B cell (primary cell): ENCODE data around the gene NFASC. TPM values are rescaled to one million over a fixed set of nuclear protein-coding genes. Genes with fewer than 3 reads are reported as not detected.
A peak's percentile ranks its signal among the peaks of the same experiment; 100 is the strongest.

Source experiments
- ATAC-seq: fragments of 200-7000 bp; cut with Tn5 transposase; one replicate; pipeline ENCODE4 v1.10.0; 2021; ENCODE audit warnings: low read depth, mild to moderate bottlenecking, moderate number of reproducible peaks, moderate library complexity
- CTCF ChIA-PET: fragments of 350-600 bp; sonication (Branson Sonifier 250); formaldehyde crosslinking; loops from one replicate; lab custom pipeline; 2021; ENCODE audit warnings: antibody characterized with exemption, inconsistent platforms; lab: Charles Lee
- POLR2A ChIA-PET: fragments of 350-600 bp; sonication (Branson Sonifier 250); formaldehyde crosslinking; loops from one replicate; lab custom pipeline; 2021; ENCODE audit warnings: antibody characterized with exemption; lab: Charles Lee
- DNase-seq: peaks from one replicate; pipeline ENCODE4 v3.0.0; 2013
- H2AFZ ChIP-seq: 2 replicates; pipeline ENCODE4 v1.6.1; 2012; ENCODE audit warnings: mild to moderate bottlenecking, low read depth, low read length; ENCODE audit not compliant: insufficient read depth, poor library complexity, severe bottlenecking
- H3K27ac ChIP-seq, 2 donors: 1 replicate in 1 of 2; 2 replicates in 1 of 2; pipeline ENCODE4 v1.5.1; 2012 to 2013; ENCODE audit warnings: low read length in 2 of 2, mild to moderate bottlenecking in 2 of 2, moderate library complexity in 1 of 2
- H3K27me3 ChIP-seq, 4 experiments: fragments of 200-600 bp in 1 of 4; sonication (generic) in 1 of 4; replicated peaks in 1 of 4; 1 replicate in 2 of 4; 2 replicates in 2 of 4; pipeline versions ENCODE4 v1.6.1 to v1.7.0; 2013 to 2016; ENCODE audit warnings: low read length in 3 of 4, mild to moderate bottlenecking in 2 of 4, mixed read lengths in 1 of 4, moderate library complexity in 1 of 4; ENCODE audit not compliant: insufficient read depth in 4 of 4, control insufficient read depth in 3 of 4; ENCODE audit errors: control extremely low read depth in 1 of 4
- H3K36me3 ChIP-seq, 2 experiments: replicated peaks in 1 of 2; 1 replicate in 1 of 2; 2 replicates in 1 of 2; pipeline versions ENCODE4 v1.6.1 to v1.7.1; 2013; ENCODE audit warnings: low read length in 1 of 2; ENCODE audit not compliant: insufficient read depth in 2 of 2, control insufficient read depth in 1 of 2; ENCODE audit errors: control extremely low read depth in 1 of 2, extremely low read depth in 1 of 2
- H3K4me1 ChIP-seq, 2 donors: fragments of 200-600 bp in 1 of 2; sonication (generic) in 1 of 2; 1 replicate in 1 of 2; 2 replicates in 1 of 2; pipeline versions ENCODE4 v1.5.1 to v1.6.1; 2013 to 2017; ENCODE audit warnings: low read length in 2 of 2; ENCODE audit not compliant: control insufficient read depth in 2 of 2, insufficient read depth in 2 of 2
- H3K4me2 ChIP-seq: replicated peaks from 2 replicates; pipeline ENCODE3; 2012; ENCODE audit warnings: mild to moderate bottlenecking, low read depth, low read length; ENCODE audit not compliant: poor library complexity, severe bottlenecking
- H3K4me3 ChIP-seq, 5 experiments: fragments of 200-600 bp in 1 of 5; sonication (generic) in 1 of 5; 1 replicate in 3 of 5; 2 replicates in 2 of 5; pipeline versions ENCODE4 v1.5.1 to v1.7.0; 2011 to 2016; ENCODE audit warnings: low read length in 4 of 5, mild to moderate bottlenecking in 4 of 5, low read depth in 2 of 5, control low read depth in 1 of 5, moderate library complexity in 1 of 5; ENCODE audit not compliant: insufficient read depth in 1 of 5; ENCODE audit errors: control extremely low read depth in 1 of 5, extremely low read depth in 1 of 5
- H3K79me2 ChIP-seq: fragments of 200-600 bp; sonication (generic); one replicate; pipeline ENCODE4 v1.6.0; 2016; ENCODE audit warnings: low read length; ENCODE audit not compliant: control insufficient read depth, insufficient read depth
- H3K9ac ChIP-seq: fragments of 200-600 bp; sonication (generic); 2 replicates; pipeline ENCODE4 v1.6.1; 2017; ENCODE audit warnings: mild to moderate bottlenecking, low read length, moderate library complexity
- H3K9me3 ChIP-seq, 3 donors: one replicate each; pipeline versions ENCODE4 v1.6.1 to v1.7.1; 2013; ENCODE audit warnings: low read length in 2 of 3; ENCODE audit not compliant: control insufficient read depth in 2 of 3, insufficient read depth in 1 of 3; ENCODE audit errors: control extremely low read depth in 1 of 3
- H4K20me1 ChIP-seq: 2 replicates; pipeline ENCODE4 v1.6.0; 2012; ENCODE audit warnings: mild to moderate bottlenecking, low read length; ENCODE audit not compliant: insufficient read depth, control insufficient read depth, poor library complexity, severe bottlenecking
- H3K27ac Mint-ChIP-seq: one replicate; pipeline ENCODE4 v1.8.0; 2021; ENCODE audit warnings: mixed read lengths
- H3K27me3 Mint-ChIP-seq: one replicate; pipeline ENCODE4 v1.8.0; 2021; ENCODE audit warnings: mixed read lengths
- H3K4me1 Mint-ChIP-seq: one replicate; pipeline ENCODE4 v1.8.0; 2021; ENCODE audit warnings: mixed read lengths
- H3K4me3 Mint-ChIP-seq: one replicate; pipeline ENCODE4 v1.8.0; 2021; ENCODE audit warnings: mixed read lengths
- H3K9me3 Mint-ChIP-seq: one replicate; pipeline ENCODE4 v1.8.0; 2022; ENCODE audit warnings: mixed read lengths; ENCODE audit not compliant: insufficient read depth
- CTCF ChIP-seq: fragments of 200-600 bp; IDR thresholded peaks from one replicate; pipeline ENCODE4 v1.8.0; 2022; ENCODE audit warnings: antibody characterized with exemption, mild to moderate bottlenecking
- EZH2 ChIP-seq: IDR thresholded peaks from 2 replicates; pipeline ENCODE4 v1.6.1; 2012; ENCODE audit warnings: borderline replicate concordance, low read depth, mild to moderate bottlenecking, moderate library complexity, low read length; ENCODE audit not compliant: insufficient read depth, poor library complexity, severe bottlenecking
- WGBS: methylation state at CpG from one replicate; pipeline ENCODE4 v1.1.5; 2013; ENCODE audit warnings: missing lambda C conversion rate; ENCODE audit not compliant: insufficient coverage; 5-methylcytosine and 5-hydroxymethylcytosine counted together
- intact Hi-C: fragments of 100-400 bp; cut with micrococcal nuclease; formaldehyde crosslinking; loops from one replicate; pipeline ENCODE4 v1.10.0; 2022
- polyA plus RNA-seq: library from polyadenylated mRNA; depleted of rRNA; stranded (reverse); fragments of >200 nt; gene quantifications from 2 replicates; pipeline ENCODE4 v1.2.3, GENCODE V29; 2012
- total RNA-seq, 2 donors: library from RNA; stranded (reverse); fragments of 120-200 nt in 1 of 2; gene quantifications; 1 replicate in 1 of 2; 2 replicates in 1 of 2; pipeline versions ENCODE4 v1.2.3 to v1.2.4, GENCODE V29; 2013 to 2022

NFASC gene
- total and polyA plus RNA-seq, 2 donors (not counting 1 experiment from before 2014, with no cell fraction given) = 0.06 to 0.39 TPM

- WGBS = 75% methylated on average over 11 of the region's 11 CpGs
Observed at GRCh38 chr1:204991342-204991844, 120.7 kb downstream of the NFASC start.

More at GRCh38 chr1:204991342-204991844, 120.7 kb downstream of the NFASC start:
- H3K9ac ChIP-seq = no peak overlapping the region
- H4K20me1 ChIP-seq = no peaks in the 10 kb centered on the region
- peaks cover 0 to 2% (median 0%) of the 10 kb centered on the region in 4 experiments for H3K27me3 ChIP-seq
- peak; percentile 25 for ATAC-seq
- peak; percentile 35 for DNase-seq
- Mint-ChIP-seq H3K4me1 (peaks cover 22% of the 10 kb centered on the region), H3K9me3 (no peaks in the 10 kb centered on the region), H3K4me3 (no peak overlapping the region), H3K27ac (no peak overlapping the region), H3K27me3 (peaks cover 5% of the 10 kb centered on the region)
- no peaks in the 10 kb centered on the region for H3K36me3 ChIP-seq
- H3K4me2 ChIP-seq = no peak overlapping the region
- no peak overlapping the region for H3K4me3 ChIP-seq
- ChIA-PET CTCF (interaction anchor here (2.1 to 9.5 kb wide), 3 partner anchors 71 to 264 kb away, joined by 10 to 69 read pairs (median 50); no protein-coding TSS in a partner anchor), POLR2A (no interaction called here)
- H3K27ac ChIP-seq = no peak overlapping the region
- H3K4me1 ChIP-seq = peaks cover 15 to 21% of the 10 kb centered on the region in 2 donors
- TF ChIP-seq CTCF = no peak
- no peak for TF ChIP-seq EZH2
- intact Hi-C loops = no loop called here
- H3K79me2 ChIP-seq = no peaks in the 10 kb centered on the region
- no peak overlapping the region for H2AFZ ChIP-seq
- no peaks in the 10 kb centered on the region for H3K9me3 ChIP-seq
